GM18498 (cell line): ENCODE results near the gene CBFB.
A peak's percentile ranks its signal among the peaks of the same experiment; 100 is the strongest.
"Not testable (repeated sequence)": the region's sequence is repeated elsewhere in the genome, so short reads cannot be mapped to it uniquely, and the experiment has no call there.

Experiments
- ATAC-seq: cut with Tn5 transposase; IDR thresholded peaks from one replicate; pipeline ENCODE4 v1.9.1; 2021; ENCODE audit warnings: mild to moderate bottlenecking, moderate library complexity; ENCODE audit not compliant: unreplicated experiment

CBFB gene

DNA sequence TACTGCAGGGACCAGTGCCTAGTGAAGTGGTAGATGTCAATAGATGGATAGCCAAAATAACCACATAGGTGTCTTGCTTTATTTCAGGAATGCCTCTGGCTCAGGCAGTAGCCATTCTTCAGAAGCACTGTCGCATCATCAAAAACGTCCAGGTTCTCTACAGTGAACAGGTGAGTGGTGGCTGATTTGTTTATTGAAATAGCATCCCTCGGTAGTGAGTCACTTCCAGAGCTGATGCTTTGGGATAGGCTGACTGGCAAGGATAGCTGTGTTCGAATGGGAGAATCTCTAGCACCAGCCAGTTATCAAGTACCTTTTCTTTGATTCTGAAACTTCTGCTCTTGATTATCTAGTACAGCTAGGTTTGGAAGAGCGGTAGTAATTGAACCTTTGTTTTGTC is 91.1 kb downstream of the CBFB start:
- no peak for ATAC-seq

DNA sequence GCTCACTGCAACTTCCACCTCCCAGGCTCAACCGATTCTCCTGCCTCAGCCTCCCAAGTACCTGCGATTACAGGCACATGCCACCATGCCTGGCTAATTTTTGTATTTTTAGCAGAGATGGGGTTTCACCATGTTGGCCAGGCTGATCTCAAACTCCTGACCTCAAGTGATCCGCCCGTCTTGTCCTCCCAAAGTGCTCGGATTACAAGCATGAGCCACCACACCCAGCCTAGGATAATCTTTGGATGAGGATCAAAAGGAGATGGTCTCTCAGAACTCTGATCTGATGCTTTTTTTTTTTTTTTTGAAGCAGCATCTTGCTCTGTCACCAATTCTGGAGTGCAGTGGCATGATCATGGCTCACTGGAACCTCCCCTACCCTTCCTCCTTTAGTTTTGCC is 93.8 kb downstream of the CBFB start:
- ATAC-seq: not testable (repeated sequence)

GRCh38 chr16:67128417-67128816 is 99.5 kb downstream of the CBFB start:
- no peak for ATAC-seq

DNA sequence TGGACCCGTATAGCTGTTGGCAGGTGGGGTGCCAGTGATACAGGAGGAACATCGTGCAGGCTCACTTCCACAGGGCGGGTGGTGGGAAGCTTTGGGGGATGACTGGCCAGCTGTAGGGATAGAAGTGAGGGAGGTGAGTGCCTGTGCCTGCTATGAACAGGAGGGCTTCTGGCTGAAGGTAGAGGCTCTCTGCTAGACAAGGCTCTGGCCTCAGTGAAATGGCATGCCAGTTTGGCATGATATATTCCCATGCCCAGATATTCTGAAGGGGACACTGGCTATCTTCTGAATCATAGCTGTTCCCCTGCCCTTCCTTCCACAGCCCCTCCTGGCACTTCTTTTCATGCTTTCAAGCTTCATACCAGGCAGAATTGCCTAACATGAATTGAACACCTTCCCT is 99.9 kb downstream of the CBFB start:
- no peak for ATAC-seq

- no peak for ATAC-seq
Measured at GRCh38 chr16:67129422-67129821, 100.5 kb downstream of the CBFB start.

GRCh38 chr16:67137605-67138004 is 108.7 kb downstream of the CBFB start:
- no peak for ATAC-seq

DNA sequence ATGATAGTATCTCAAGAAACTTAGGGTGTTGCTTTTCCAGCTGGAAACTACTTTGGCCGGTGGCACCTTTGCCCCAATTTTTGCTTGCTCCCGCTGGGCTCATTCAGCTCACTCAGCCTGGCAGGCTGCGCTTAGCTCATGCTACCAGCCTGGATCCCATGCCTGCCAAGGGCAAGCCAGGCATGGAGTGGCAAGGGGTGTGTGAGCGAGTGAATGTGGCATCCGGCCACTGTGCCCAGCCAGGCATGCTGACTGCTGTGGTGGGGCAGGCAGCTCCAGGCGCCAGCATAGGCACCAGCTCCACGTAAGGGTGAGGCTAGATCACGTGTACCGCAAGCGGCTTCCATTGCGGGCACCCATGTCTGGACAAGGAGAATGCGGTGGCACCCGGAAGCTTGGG is 112.4 kb downstream of the CBFB start:
- no peak for ATAC-seq

DNA sequence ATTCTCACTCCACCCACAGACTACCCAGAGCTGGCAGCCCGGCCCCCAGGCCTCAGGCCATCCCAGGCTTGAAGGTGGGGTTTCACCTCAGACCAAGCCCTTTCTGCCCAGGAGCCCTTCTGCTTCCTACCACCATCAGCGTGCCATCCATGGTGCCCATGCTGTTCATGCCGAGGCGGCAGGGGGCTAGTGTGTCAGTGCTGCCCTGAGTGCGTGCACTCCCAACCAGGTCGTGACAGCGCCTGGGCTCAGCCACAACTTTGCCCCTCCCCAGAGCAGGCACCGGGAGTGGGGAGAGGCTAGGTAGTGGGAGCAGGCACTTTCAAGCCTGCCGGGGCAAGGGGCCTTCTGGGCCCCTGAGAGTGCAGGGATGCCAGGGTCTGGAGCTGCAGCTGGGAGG is 113.4 kb downstream of the CBFB start:
- ATAC-seq: no peak

DNA sequence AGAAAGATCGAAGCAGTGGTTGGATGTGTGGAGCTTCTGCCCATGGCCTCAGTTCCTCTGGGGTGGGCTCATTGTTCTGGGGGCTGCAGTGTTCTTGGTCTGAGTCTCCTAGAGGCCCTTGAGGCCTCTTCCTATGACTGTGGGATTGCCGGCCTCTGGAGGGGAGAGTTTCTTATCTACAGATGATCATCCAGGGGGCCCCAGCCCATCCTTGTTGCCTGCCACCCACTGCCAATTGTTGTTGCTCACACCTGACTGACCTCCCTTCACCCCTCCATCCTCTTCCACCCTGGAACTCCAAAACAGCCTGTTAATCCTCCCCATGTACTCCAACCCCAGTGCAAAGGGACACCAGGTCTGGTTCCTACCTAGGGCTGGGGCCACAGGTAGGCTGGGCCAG is 116.0 kb downstream of the CBFB start:
- ATAC-seq: no peak

GRCh38 chr16:67145746-67146145 is 116.8 kb downstream of the CBFB start:
- ATAC-seq: no peak

DNA sequence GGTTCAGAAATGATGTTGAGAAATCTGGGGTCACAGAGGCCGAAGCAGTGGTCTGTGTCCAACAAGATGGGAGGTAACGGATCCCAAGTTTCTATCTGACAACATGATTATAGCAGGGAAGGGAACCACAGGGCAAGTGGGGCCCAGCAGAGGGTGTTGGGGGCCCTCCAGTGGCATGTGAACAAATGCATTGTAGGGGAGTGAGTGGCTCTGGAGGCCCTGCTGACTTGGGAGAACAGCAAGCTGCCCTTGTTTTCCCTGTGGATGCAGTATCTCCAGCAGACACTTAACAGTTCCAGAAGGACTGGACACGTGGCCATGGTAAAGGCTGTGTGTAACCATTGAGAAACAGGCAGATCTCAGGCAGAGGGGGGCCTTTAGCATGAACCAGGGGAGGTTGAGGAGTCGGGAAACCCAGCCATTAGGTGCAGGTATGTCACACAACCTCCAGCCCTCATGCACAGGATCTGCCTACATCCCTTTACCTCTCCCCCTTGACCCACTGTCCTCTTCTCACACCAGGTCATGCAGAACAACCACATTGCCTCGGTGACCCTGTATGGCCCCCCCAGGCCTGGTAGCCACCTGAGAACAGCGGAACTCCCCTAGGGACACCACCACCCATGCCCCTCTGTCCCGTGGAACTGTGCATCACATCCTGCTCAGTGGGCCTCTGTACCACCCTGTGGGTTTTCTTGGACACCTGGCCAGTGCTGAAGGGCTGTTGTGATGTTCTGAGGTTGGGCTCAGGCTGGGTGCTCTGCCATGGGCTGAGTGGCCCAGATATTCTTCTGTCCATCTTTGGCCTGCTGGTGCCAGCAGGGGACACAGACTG is 117.8 kb downstream of the CBFB start:
- ATAC-seq: no peak

DNA sequence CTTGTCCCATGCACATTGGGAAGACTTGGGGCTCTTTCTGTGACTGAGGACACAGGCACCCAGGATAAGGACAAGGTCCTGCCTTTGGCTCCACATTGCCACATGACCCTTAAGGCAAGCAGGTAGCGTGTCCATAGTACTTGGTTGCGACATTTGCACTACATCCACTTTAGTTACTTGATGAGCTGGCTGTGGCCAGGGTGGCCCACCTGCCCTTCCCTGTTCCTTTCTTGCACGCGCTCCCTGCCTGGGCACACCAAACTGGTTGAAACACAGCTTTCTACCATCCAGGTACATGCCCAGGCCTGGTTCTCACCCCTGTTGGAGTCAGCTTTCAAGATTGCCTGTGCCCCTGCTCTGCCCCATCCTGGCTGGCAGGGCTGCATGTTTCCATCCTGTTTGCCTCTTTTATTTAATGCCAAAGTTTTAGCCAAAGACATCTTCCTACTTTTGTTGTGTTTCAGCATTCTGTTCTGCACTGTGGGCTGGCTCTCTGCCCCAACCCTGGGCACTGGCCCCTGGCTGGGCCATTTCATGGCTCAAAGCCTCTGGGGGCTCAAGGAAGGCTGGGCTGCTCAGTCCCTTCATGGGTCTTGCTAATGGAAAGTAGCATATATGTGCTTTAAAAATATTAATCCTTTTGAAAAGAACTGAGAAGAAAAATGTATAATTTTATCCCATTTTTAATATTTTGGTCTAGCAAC is 118.6 kb downstream of the CBFB start:
- no peak for ATAC-seq

GRCh38 chr16:67148221-67148620 is 119.3 kb downstream of the CBFB start:
- no peak for ATAC-seq

DNA sequence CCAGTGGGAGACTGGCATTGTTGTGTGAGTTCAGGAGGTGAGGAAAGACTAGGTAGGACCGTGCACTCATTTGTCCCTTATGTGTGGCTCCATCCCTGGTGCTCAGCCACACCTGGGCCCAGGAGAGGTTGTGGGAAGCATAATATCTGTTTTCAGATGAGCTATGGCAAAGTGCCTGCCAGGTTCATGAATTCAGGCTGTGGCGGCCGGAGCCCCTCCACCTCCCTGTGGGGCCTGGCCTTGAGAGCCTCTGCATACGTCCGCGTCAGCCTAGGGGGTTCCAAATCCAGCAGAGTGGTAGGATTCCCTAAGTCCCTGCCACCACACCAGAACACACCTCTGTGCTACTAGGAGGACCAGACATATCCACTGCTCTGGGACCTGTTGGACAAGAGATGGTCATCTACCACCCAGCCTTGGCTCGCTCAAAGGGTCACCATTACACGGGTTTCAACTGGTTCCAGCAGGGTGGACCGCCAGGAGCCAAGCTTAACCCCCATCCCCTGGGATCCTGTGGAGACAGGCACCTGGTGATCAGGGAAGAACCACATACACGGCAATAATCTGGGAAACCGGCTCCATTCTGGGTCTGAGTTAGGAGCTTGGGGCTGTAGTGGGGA is 119.8 kb downstream of the CBFB start:
- ATAC-seq: no peak

- no peak for ATAC-seq
Measured at GRCh38 chr16:67149276-67150046, 120.5 kb downstream of the CBFB start.

GRCh38 chr16:67150047-67150832 is 121.3 kb downstream of the CBFB start:
- peak; percentile 33 for ATAC-seq
